ENCODE data around the gene SAMD4A.
"Not testable (repeated sequence)": the region's sequence is repeated elsewhere in the genome, so short reads cannot be mapped to it uniquely, and the experiment has no call there.

DNA sequence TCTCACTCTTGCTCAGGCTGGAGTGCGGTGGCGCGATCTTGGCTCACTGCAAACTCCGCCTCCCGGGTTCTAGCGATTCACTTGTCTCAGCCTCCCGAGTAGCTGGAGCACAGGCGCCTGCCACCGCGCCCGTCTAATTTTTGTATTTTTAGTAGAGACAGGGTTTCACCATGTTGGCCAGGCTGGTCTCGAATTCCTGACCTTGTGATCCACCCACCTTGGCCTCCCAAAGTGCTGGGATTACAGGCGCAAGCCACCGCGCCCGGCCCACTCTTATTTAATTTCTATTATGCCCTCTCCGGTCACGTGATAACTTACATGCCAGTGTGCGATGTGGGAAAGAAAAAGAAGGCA is 57.1 kb downstream of the SAMD4A start:
- not testable (repeated sequence) for TF ChIP-seq POLR2A, POLR2AphosphoS5 (IDR thresholded peaks at IDR 0.05)
- TF ChIP-seq, protein P1, sequence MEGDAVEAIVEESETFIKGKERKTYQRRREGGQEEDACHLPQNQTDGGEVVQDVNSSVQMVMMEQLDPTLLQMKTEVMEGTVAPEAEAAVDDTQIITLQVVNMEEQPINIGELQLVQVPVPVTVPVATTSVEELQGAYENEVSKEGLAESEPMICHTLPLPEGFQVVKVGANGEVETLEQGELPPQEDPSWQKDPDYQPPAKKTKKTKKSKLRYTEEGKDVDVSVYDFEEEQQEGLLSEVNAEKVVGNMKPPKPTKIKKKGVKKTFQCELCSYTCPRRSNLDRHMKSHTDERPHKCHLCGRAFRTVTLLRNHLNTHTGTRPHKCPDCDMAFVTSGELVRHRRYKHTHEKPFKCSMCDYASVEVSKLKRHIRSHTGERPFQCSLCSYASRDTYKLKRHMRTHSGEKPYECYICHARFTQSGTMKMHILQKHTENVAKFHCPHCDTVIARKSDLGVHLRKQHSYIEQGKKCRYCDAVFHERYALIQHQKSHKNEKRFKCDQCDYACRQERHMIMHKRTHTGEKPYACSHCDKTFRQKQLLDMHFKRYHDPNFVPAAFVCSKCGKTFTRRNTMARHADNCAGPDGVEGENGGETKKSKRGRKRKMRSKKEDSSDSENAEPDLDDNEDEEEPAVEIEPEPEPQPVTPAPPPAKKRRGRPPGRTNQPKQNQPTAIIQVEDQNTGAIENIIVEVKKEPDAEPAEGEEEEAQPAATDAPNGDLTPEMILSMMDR (IDR thresholded peaks at IDR 0.05): not testable (repeated sequence)

All from stomach (tissue), 4 donors.